ENCODE measurements around the gene LRMDA. TPM values are rescaled to one million over a fixed set of nuclear protein-coding genes. Genes with fewer than 3 reads are reported as not detected.

The LRMDA gene
- polyA plus RNA-seq = 10 to 100 TPM in 2 of 3 donors, 1 to 10 TPM in 1; 7.2 to 20.6 (median 14.4) TPM

DNA sequence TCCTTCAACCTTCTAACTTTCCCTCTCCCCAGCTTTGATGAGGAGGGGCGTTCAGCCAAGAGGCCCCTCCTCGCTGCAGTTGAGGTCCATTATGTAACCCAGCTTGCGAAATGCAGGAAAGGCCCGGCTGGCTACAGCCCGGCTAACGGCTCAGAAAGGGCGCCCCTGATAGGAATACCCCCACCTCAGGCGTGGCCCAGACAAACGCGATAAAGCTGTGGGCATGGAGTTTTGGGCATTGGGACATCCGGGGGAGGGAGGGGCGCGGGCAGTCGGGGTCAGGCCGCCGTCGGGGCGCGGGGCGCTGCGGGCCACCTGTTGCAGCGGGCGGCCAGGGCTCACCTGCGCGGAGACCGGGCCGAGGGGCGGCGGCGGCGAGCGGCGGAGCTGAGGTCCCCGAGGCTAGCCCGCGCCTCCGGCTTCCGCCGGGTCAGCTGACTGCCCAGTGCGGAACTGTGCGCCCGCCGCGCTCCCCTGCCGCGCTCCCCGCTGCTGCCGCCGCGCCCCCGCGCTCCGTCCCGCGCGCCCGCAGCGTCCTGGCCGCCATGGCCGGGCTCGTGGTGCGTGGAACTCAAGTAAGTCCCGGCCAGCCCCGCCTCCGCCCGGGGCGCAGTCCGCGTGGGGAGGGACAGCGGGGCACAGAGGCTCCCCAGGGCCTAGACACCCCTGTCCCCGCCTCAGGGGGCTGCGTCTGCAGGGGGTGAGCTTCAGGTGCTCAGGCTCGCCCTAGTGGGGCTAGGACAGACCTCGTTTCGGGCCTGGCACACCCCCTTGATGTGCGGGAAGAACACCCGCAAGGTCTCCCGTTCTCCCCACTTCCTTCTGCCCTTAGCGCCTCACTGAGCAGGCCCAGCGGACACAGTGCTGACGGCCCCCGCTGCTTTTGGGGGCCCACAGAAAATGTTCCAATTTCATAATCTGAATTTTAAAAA, at the start of gene LRMDA:
TSS of gene LRMDA (plus strand) at position 445 of the 932 bp plus-strand sequence.
- peak within 1 kb of the TSS; percentile 63 for H3K27ac ChIP-seq (ENCODE audit: low read depth, low read length)
- WGBS, 3 donors = 4 to 6% (median 4%) methylated on average over 50 to 82 of the region's 82 CpGs

DNA sequence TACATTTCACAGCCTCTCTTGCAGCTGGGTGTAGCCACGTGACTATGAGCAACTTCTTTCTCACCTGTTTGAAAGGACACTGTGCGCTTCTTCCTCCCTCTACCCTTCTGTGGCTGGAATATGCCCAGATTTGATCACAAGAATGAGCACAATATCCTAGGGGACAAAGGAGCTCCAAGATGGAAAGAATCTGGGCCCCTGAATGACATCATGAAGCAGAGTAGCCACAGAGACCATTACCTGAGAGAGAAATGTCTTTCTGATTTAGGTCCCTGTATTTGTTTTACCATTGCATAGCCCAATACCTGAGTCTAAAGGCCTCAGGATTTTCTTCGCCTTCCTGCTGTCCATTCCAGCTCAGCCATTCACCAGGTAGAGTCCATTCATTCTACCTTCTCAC, 45.3 kb upstream of the LRMDA start:
- WGBS, 3 donors = 95 to 100% (median 96%) methylated on average over 3 of the region's 3 CpGs
- H3K27ac ChIP-seq (ENCODE audit: low read depth, low read length) = no peak overlapping the region

DNA sequence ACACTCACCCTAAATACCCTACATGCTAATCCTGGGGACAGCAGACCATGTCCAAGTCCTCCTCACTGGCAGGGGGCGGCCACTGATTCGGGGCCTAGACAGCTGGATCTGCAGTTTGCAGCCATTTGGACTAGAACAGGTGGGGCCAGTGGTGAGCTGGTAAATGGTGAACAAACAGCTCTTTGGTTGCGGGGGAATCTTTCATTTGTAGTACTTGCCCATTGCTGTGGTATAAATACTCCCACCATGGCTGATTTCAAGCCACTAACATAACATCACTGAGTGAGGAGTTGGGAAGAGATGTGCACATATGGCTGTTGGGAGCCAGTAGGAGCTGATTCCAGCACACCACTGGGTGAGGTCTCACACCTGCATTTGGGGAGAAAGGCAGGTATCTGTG, 43.3 kb upstream of the LRMDA start:
- 95 to 100% (median 100%) methylated on average over 3 of the region's 3 CpGs for WGBS, 3 donors
- H3K27ac ChIP-seq (ENCODE audit: low read depth, low read length) = no peak overlapping the region

DNA sequence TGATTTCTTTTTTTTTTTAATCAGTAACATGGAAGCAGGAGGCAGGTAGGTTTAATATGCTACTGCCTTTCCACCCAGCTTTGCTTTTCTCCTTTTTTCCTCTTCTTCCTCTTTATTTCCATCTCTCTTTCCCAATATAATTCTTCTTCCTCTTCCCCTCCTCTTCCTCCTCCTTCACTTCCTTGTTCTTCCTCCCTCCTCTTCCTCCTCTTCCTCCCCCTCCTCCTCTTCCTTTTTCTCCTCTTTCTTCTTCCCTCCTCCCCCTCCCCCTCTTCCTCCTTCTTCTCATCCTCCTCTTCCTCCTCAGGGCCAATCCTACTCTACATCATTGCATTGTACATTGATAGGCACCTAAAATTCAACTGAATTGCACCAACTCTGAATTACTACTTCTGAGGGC, 41.2 kb upstream of the LRMDA start:
- H3K27ac ChIP-seq (ENCODE audit: low read depth, low read length) = no peak overlapping the region

DNA sequence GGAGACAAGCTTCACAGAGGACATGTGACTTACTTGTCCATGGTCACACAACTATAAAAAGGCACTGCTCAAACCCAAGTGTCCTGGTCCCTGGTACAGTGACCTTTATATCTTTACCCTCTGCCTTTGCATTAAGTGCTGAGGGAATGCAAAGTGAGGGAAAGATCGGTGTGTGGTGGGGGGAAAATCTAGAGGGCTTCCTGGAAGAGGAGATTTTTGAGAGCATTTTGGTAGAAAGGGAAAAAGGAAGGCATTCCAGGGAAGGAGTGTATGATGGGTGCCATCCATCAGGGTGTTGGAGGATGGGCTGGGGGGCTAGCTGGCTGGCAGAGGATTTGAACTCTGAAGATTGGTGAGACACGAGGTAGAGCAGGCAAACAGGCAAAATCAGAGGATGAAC, 39.2 kb upstream of the LRMDA start:
- H3K27ac ChIP-seq (ENCODE audit: low read depth, low read length) = no peak overlapping the region
- 79 to 93% (median 85%) methylated on average over 2 of the region's 2 CpGs for WGBS, 3 donors

DNA sequence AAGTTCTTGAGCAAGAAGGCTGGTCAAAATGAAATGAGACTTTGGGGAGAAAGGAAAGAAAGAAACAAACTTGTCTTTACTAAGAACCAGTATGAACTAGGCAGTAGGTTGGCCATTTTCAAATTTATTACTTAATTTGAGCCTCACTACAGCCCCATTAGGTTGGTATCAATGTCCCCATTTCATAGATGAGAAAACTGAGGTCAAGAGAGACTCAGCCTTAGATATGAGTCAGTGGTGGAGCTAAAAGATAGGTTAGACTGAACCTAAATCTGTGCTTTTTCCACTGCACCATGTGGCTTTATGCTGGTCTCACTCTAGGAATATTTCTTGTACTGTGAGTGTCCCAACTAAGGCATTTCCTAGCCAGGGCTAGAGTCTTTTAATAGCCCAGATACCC, 38.7 kb upstream of the LRMDA start:
- H3K27ac ChIP-seq (ENCODE audit: low read depth, low read length) = no peak overlapping the region

DNA sequence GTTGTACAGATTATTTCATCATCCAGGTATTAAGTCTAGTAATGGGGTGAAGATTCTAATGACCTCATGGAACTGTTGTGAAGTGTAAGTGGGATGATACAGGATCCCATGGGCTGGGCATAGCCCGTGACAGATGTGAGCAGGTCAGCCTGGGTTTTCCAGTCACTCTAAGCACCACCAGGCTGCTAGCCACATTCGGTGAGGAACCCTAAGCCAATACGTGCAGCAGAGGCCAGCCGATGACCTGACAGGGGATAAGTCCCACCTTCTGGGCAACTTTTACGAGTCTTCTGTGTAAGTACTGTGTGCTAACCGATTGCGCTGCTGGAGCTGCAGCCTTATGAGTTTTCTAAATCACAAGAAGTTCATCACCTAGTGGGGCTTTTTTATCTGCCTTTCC, 37.2 kb upstream of the LRMDA start:
- 88 to 96% (median 95%) methylated on average over 7 of the region's 7 CpGs for WGBS, 3 donors
- H3K27ac ChIP-seq (ENCODE audit: low read depth, low read length) = no peak overlapping the region

DNA sequence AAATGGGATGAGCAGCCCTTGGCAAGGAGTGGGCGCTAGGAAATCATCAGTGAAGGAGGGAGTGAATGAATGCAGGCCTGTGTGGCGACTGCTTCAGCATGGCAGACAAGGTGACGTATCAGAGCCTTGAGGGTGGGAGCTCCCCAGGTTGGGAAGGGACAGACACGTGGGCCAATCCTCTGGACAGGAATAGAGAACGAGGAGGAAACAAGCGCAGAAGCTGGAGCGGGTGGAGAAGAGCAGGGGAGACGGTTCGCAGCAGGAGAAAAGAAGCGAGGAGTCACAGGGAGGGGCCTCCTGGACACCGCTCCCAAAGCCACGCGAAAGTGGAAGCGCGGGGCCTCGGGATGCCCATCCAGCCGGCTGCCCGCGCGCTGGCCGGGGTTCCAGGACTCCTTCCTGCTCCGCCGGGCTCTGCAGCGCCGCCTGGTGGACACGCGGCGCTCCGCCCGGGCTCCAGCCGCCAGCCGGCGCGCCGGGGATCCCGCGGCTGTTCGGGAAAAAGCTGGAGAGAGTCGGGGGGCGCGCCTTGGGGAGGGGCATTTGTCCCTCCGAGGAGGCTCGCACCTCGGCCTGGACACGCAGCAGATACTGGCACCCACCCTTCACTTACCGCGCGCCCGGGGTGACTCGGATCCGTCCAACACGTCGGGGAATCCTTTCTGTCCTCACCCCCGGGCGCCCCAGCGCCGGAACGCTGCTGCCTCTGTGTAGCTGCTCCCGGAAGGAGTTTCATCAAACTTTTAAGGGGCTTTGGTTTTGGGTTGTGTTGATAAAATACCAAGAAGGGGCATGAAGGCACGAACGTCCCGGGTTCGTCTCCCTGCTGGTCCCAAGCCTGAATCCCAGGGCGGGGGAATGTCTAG, 36.1 kb upstream of the LRMDA start:
- 12 to 19% (median 19%) methylated on average over 63 to 64 of the region's 64 CpGs for WGBS, 3 donors
- H3K27ac ChIP-seq (ENCODE audit: low read depth, low read length) = no peak overlapping the region

DNA sequence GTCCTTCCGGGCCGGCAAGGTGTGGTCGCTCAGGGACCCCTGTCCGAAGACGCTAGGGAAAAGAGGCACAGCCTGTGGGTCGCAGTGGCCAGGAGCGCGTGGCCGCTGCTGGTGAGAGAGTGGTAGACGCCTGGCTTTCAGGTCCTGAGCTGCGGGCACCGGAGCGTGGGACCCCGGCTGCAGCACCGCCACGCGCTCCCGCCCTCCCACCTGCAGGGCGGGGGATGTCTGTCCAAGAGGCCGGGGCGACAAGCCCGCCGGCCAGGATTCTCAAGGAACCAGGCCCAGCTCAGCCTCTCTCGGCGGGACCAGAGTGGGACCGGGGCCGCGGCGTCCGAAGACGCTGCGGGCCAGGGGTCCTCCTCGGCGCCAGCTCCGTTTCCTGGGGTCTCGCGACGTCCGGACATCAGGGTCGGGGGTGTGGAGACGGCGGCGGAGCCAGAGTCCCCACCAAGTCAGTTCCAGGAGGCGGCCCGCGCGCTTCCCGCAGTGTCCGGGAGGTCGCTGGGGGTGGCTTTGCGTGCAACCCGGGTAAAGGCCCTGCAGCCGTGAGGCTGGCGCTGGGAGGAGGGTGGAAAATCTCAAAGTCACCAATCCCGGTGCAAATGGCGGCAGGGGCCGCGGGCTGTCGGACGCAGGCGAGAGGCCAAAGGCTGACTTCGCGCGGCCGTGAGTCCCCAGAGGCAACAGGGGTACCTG, 35.3 kb upstream of the LRMDA start:
- H3K27ac ChIP-seq (ENCODE audit: low read depth, low read length) = no peak overlapping the region
- WGBS, 3 donors = 17 to 28% (median 24%) methylated on average over 54 to 65 of the region's 65 CpGs

DNA sequence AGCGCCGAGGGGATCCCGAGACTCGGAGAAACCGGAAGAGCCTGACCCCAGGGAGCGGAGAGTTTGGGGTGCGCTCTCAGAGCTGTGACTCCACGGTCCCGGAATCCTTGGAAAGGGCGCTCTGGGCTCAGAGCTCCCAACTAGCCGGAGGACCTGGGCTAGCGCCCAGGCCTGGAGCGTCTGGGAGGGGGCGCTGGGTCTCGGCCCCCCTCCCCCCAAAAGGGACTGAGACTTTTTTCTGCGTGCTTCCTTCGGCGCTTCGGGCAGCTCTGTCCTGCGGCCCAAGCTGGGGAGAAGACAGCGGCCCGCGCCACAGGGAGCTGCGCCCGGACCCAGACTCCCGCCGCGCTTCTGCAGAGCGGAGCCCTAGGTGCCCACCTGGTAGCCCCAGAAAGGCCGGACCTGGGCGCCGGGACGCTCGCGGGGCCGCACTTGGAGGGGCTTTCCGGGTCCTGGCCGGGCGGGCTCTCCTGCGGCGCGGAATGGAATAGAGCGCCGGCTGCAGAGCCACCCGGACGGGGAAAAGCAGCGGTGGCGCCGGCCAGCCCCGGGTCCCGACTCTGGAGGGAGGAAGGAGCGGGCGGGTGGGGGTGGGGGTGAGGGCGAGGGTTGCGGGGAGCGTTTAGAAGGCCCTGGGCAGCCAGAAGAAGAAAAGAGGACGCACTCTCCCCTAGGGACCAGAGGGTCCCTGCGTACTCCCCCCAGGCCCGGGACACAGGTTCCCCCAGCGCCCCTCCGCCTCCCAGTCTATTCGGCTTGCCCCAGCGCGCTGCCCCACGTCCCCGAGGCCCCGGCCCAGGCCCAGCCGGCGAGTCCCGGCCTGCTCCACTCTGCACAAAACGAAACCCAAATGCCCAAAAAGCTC, 34.6 kb upstream of the LRMDA start:
- H3K27ac ChIP-seq (ENCODE audit: low read depth, low read length) = peak overlapping the region; percentile 32
- WGBS, 3 donors = 13 to 21% (median 19%) methylated on average over 45 to 71 of the region's 71 CpGs

DNA sequence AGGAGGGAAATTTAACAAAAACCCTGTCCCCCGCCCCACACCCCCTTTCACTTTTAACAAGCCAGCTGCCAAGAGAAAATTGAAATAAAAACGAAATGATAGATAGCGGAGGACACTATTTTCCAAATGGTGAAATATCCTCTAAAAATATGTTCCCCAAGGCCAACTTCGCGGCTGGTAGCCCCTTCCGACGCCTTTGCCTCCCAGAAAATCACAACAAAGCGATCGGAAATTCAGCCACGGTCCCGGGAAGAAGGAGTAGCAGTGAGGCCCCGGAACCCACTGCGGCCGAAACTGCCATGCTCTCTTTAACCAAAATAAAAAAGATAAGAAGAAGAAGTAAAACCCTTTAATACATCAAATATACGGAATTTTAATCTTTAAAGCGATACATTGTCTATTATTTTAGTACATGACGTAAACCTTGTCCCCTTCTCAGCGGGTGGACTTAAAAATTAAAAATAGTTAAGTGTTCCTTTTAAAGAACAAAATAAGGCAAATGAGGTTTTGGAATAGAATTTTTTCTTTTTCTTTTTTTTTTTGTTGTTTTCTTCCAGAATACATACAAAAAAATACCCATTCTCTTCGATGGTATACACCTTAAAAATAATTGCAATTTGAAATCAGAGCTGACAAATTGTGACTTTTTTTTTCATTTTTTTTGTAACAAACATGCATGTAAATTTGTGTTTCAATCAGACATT, 33.8 kb upstream of the LRMDA start:
- H3K27ac ChIP-seq (ENCODE audit: low read depth, low read length) = peak overlapping the region; percentile 32
- 21 to 70% (median 65%) methylated on average over 19 of the region's 19 CpGs for WGBS, 3 donors

DNA sequence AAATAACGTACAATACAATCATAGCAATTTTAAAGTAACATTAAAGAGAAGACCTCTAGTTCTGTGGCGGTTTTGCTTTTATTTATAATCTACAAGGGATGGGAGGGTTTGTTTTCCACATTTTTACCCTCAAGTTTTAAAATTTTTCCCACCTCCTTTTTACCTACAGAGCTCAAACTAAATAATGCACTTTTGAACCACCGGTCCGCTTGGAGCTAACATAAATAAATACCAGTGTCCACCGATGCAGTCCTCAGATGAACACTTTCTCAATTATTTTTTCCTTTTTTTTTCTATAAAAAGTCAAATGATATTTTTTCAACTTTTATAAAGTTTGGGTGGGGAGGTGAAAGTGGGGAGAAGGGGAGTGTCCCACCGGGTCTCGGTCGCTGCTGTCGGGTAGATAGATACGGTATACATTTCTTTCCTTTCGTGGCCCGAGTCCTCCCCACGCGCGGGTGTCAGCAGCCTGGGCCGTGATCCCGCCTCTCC, 33.2 kb upstream of the LRMDA start:
- WGBS, 3 donors = 19 to 50% (median 47%) methylated on average over 14 to 17 of the region's 17 CpGs
- H3K27ac ChIP-seq (ENCODE audit: low read depth, low read length) = no peak overlapping the region

DNA sequence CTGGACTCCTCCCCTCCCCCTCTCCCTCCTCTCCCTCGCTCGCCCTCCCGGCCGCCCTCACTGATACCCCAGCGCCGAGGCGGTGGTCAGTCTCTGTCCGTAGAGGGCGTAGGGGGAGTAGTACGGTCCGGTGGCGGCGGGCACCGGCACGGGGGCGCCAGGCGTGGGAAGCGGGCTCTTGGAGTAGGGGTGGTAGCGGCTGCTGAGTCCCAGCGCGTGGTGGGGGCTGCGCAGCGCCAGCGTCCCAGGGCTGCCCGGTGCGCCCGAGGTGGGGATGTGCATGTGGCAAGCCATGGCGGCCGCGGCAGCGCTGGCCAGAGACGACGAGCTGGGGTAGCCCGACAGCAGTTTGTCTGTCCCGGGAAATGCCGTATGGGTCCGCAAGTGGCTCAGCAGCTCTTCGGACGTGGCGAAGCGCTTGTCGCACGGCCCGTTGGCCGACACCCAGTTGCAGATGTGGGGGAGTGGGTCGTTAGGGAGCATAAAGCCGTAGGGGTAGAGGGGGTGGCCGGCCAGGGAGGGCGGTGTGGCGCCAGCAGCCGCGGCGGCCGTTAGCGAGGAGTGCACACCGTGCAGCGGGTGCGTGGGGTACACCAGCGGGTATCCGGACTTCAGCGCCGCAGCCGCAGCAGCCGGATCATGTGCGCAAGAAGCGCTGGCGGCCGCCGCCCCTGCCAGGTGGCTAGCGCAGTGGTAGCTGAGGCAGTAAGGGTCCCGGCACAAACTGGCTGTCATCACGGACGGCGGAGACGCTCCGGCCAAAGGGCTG, 32.5 kb upstream of the LRMDA start:
- WGBS, 3 donors = 11 to 61% (median 49%) methylated on average over 75 to 76 of the region's 76 CpGs
- no peak overlapping the region for H3K27ac ChIP-seq (ENCODE audit: low read depth, low read length)

DNA sequence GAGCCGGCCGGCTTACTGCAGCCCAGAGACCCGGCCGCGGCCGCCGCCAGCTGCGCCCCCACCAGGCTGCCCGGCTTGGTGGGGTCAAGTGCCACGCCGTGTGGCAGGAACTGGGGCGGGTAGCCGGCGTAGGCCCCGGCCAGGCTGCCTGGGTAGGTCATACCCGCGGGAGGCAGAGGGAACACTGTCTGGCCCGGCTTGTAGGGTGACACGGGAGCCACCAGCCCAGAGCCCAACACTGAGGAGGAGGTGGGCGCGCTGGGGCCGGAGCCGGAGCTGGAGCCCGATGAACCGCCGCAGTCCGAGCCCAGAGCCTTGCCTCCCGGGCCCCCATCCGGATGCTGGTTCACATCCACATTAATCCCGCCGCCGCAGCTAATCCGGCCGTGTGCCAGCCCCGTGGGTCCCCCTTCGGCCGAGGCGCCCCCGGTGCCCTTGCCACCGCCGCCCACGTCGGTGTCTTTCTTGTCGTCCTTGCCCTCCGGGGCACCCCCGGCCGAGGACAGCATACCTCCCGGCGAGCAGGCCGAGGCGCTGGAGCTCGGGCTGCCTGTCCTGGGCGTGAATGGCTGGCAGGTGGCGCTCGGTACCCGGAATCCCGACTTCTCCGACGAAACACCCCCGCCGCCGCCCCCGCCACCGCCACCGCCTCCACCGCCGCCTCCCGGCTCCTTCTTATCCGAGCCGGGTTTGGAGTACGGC, 31.8 kb upstream of the LRMDA start:
- no peak overlapping the region for H3K27ac ChIP-seq (ENCODE audit: low read depth, low read length)
- 5 to 17% (median 15%) methylated on average over 66 to 71 of the region's 71 CpGs for WGBS, 3 donors

DNA sequence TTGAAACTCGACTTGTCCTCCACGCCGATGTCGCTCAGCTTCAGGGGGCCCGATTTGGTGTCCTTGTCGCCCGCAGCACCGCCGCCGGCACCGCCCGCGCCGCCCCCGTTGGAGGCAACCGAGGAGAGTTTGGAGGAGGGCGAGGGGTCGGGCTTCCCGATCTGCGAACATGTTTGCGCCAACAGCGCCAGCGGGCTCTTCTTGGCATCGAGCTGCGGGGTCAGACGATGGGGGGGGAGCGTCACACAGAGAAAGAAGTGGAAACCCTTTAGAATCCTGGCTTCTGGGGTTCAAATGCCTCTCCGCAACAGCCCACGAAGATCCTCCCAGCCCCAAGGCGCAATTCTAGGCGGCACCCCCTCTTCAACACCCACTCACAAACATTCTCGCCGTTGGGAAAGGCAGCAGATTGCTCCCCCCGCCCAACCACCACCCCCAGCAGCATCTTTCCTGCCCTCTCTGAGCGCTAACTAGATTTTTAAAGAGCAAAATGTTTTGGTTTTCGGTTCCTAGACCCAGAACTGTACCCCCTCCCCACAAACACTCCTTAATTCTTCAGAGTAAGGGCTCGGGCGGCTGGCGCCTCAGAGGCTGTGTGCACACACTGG, 31.2 kb upstream of the LRMDA start:
- H3K27ac ChIP-seq (ENCODE audit: low read depth, low read length) = peak overlapping the region; percentile 81
- 0 to 1% (median 1%) methylated on average over 39 of the region's 39 CpGs for WGBS, 3 donors
